Measurements from ENCODE around the gene SLC4A7.
"Not testable (repeated sequence)": the region's sequence is repeated elsewhere in the genome, so short reads cannot be mapped to it uniquely, and the experiment has no call there.

The SLC4A7 gene

GRCh38 chr3:27487383-27487782 is 3.2 kb upstream of the SLC4A7 start:
- no peak for DNase-seq (ENCODE audit: low spot score)

DNA sequence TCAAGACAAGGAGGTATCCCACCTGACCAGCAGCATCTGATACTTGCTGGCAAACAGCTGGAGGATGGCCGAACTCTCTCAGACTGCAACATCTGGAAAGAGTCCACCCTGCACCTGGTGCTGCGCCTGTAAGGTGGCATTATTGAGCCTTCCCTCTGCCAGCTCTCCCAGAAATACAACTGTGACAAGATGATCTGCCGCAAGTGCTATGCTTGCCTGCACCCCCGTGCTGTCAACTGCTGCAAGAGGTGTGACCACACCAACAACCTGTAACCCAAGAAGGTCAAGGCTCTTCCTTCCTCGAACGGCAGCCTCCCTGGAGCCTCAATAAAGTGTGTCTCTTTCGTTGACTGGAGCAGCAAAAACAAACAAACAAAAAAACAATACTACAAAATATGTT is 2.2 kb upstream of the SLC4A7 start:
- DNase-seq (ENCODE audit: low spot score) = no peak

GRCh38 chr3:27485866-27486265 is 1.7 kb upstream of the SLC4A7 start:
- DNase-seq (ENCODE audit: low spot score) = no peak

DNA sequence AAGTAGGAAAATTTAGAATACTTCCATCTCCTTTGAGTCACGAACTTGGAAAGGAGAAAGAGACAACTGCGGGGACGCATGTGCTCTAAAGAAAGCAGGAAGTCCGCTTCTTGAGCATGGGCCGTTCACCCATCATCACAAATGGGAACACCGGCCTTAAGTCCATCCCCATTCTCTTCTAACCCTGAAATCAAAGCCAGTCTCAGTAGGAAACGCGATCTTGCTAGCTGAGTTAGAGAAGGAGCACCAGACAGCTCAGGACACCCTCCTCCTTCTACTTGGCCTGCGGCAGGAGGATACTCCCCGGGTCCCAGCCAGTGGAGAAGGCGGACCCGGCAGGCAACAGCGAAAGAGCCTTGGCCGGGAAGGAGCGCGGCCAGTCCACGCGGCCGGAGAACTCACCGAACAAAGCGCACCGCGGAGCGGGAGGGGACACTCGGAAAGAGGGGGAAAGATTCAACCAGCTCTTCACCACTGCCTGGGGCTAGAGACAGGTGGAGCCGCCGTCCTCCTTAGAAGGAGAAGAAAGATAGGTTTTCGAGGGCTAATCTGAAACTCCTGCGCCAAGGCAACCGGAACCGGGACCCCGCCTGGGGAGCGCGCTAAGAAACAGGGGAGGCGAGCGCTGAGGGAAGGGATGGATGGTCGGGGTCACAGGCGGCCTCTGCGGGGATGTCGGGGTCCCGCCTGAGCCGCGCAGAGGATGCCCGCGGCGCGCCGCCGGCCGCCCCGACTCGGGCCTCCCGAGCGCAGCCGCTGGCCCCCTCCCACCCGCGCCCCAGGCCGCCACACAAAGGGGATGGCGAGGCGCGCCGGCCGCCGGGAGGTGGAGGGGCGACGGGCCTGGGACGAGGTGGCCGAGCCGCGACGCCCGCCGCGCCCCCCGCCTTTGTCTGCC is 818 bp downstream of the SLC4A7 start:
- peak; percentile 61 for DNase-seq (ENCODE audit: low spot score)

GRCh38 chr3:27479806-27480543 is 4.2 kb downstream of the SLC4A7 start:
- DNase-seq (ENCODE audit: low spot score) = no peak

DNA sequence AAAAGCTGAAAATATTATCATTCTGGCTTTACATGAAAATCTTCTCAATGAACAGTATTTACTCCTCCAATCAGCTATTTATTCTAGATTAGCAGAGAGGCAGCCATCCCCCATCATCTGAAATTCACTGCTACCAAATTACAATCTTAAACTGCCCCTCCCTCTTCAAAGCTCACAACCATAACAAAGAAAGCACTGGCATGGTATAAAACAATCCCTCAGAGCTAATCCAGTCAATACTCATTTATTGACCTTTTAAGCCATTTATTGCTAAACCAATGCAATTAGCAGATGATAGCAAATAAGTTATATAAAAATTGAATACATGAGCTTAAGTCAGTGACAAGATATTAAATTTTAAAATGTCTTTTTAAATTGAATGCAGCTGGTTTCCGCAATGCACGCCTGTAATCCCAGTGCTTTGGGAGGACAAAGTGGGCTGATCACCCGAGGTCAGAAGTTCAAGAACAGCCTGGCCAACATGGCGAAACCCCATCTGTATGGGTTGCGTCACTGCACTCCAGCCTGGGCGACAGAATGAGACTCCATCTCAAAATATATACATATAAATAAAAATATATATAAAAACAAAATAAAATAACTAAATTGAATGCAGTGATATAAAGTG is 12.1 kb downstream of the SLC4A7 start:
- no peak for DNase-seq (ENCODE audit: low spot score)

DNA sequence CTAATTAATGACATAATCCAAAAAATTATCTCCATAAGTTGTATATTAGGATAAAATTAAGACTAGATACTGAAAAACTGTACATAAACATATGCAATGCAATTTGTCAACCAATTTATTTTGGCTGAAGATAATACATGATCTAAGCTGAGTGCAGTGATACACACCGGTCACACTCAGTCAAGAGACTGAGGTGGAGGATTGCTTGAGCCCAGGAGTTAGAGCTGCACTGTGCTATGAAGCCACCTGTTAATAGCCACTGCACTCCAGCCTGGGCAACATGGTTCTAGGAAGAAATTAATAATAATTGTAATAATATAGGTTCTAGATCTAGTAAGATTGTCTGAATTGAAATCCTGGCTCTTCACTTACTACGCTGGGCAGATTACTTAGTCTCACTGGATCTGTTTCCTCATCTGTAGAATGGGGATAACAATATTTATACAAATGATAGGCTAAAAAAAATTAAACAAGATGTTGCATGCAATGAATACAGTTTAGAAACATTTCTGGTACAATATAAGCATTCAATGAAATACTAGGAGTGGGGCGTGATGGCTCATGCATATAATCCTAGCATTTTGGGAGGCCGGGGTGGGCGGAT is 15.8 kb downstream of the SLC4A7 start:
- DNase-seq (ENCODE audit: low spot score) = no peak

- peak; percentile 49 for DNase-seq (ENCODE audit: low spot score)
These were observed 16.6 kb downstream of the SLC4A7 start for GRCh38 chr3:27467545-27467944.

DNA sequence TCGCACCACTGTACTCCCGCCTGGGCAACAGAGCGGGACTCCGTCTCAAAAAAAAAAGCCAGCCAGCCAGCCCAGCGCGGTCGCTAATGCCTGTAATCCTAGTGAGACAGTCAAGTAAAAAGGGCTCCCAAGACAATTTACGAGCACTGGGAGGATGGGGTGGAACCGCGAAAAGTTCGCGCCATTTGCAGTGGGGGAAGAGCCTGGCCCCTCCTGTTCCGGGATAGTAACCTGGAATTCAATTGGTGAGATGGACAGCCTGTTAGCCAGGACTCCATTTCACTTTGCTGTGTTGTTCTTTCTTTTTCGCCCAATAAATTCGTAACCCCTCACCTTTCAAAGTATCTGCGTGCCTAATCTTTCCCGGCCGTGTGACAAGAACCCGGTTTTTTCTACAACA is 19.5 kb downstream of the SLC4A7 start:
- no peak for DNase-seq (ENCODE audit: low spot score)

- DNase-seq (ENCODE audit: low spot score) = no peak
These were observed 22.0 kb downstream of the SLC4A7 start for GRCh38 chr3:27462228-27462627.

DNA sequence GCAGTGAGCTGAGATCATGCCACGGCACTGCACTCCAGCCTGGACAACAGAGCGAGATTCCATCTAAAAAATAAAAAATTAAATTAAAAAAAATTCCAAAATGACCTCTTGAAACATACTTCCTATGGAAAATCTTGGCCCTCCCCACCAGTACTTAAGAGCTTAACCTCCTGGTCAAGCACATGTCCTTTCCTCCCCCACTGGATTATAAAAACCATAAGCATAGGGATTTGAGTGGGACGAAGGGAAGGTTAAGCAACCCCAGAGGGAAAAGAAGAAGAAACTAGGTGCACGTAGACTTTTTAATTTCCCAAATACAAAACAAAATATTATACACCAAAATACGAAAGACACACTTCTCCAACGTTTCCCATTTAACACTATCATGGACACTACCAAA is 25.3 kb downstream of the SLC4A7 start:
- DNase-seq (ENCODE audit: low spot score) = no peak

DNA sequence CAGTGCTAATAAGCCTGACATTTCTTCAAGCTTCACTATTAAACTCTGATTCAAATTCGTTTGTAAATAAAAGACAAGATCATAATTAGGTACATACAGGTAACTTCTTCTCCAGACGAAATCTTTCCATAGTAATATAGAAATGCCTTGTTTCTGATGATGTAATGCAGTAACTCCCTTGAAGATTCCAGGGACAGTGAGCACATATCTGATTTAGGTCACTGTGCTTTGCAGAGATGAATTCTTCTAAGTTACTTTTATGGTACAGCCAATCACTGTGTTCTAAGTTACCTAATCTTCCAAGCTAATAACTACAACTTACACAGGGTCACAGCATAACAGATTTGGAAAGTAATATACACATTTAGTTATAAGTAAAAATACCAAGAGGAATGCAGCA is 27.6 kb downstream of the SLC4A7 start:
- no peak for DNase-seq (ENCODE audit: low spot score)

DNA sequence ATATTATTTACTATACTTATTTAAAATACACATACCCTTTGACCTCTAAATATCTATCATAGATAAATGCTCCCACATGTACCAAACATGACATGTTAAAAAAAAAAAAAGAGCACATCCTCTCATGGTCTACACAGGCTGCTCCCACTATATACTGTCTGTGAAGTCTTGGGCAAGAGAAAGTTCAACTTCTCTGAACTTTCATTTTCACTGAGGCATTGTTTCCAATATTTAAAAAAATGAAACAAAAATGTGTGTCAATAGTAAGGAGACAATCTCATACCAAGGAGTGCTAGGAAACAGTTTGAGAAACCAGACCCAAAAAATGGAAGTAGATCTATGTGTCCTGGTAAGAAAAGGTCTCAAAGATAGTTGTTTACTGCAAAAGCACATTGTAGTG is 29.3 kb downstream of the SLC4A7 start:
- DNase-seq (ENCODE audit: low spot score) = no peak

DNA sequence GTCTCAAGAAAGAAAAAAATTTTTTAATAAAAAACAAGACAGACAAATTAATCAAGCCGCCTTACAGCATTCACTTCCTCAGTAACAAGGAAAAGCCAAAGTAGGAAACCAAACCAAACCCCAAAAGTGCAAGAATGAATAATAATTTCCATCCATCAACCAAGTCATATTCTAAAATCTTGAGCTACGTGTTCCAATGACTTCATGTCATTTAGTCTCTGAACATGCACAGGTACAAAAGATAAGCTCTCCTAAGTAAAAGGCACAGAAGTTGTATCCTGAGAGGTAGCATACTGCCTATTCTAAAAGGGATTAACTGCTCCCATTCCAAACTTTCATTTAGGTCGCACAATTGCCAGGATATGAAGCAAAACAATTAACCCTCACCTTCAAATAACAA is 29.7 kb downstream of the SLC4A7 start:
- no peak for DNase-seq (ENCODE audit: low spot score)

DNA sequence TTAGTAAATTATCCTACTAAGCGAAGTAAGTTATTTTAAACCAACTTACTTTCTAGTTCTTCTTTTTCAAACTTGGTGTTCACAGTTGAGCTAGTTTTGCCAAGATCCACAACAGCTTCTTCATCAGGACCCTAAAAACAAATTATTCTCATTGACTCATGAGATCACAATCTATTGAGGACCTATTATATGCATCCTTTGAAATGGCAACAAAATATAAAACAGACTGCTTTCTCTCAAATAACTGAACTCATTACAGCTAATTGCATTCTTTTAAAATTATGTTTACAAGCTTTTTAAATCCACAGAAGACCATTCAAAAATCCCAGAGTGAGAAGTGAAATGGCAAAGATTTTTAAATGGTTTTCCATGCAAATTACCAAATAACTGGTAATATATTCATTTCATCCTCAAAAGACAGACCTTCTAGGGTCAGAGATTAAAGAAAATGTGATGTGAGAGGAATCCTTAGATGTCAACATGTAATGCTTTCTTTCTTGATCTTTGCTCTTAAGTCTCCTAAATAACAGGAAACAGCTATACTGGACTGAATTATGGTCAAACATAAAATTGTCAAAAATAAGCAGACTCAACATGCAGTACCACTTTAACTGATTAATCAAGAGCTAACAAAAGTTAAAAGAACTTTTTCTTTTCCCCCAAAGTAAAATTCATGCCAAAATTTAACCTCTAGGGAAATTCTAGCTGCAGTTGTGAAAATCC is 31.7 kb downstream of the SLC4A7 start:
- no peak for DNase-seq (ENCODE audit: low spot score)

GRCh38 chr3:27451842-27452241 is 32.3 kb downstream of the SLC4A7 start:
- DNase-seq (ENCODE audit: low spot score) = no peak

DNA sequence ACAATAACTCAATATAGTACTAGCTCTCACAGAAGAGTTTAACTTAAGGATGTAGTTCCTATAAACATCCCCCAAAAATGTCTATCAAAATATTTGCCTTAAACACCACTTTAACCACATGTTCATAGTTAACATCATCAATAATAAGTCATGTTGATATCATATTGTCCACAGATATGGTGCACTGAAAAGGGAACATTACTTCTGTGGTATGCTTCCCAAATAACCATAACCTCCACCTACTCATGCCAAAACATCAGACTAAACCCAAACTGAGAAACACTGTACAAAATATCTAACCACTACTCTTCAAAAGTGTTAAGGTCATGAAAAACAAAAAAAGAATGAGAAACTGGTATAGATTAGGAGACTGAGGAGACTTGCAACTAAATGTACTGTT is 32.9 kb downstream of the SLC4A7 start:
- no peak for DNase-seq (ENCODE audit: low spot score)

GRCh38 chr3:27449530-27450150 is 34.5 kb downstream of the SLC4A7 start:
- DNase-seq (ENCODE audit: low spot score) = no peak

- DNase-seq (ENCODE audit: low spot score) = not testable (repeated sequence)
These were observed 41.2 kb downstream of the SLC4A7 start for GRCh38 chr3:27442995-27443394.

- DNase-seq (ENCODE audit: low spot score) = not testable (repeated sequence)
These were observed 45.8 kb downstream of the SLC4A7 start for GRCh38 chr3:27438352-27438751.

DNA sequence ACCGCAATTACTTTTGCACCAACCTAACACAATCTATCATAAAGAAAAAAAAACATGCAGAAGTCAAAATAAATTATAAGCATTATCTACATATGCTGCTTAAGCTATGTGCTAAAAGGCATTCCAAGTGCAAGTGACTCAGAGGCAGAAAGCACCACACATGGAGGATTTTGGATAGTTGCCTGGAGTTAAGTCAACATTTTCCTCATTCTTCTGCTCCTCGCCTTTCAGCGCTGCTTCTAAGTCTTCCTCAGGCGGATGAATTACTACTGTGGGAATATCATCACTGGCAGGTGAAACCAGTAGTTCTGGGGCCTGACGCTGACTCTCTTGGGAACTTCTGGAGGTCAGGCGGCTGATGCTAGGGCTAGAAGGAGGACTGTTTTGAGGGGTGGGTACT is 53.1 kb downstream of the SLC4A7 start:
- DNase-seq (ENCODE audit: low spot score) = no peak

Measured in D341Med (cell line).